Lung (tissue), 12 donors: Measurements from ENCODE around the gene NLGN1. TPM values are rescaled to one million over a fixed set of nuclear protein-coding genes. Genes with fewer than 3 reads are reported as not detected.

Experiments
- ATAC-seq: fragments of 200-7000 bp; cut with Tn5 transposase; one replicate; pipeline ENCODE4 v1.9.1; 2020; ENCODE audit warnings: moderate number of reproducible peaks; ENCODE audit not compliant: insufficient read depth, low FRiP score
- DNase-seq, 3 donors: peaks; one replicate each; pipeline ENCODE4 v3.0.0-alpha.2; 2013 to 2017
- H3K27ac ChIP-seq, 2 donors: one replicate each; pipeline ENCODE4 v1.5.1; 2013; ENCODE audit warnings: mild to moderate bottlenecking in 2 of 2, moderate library complexity in 2 of 2, control low read depth in 1 of 2, inconsistent platforms in 1 of 2, low read depth in 1 of 2, low read length in 1 of 2
- H3K27me3 ChIP-seq, 3 donors: one replicate each; pipeline ENCODE4 v1.5.1; 2013; ENCODE audit warnings: low read length in 2 of 3; ENCODE audit not compliant: control insufficient read depth in 3 of 3, insufficient read depth in 3 of 3
- H3K36me3 ChIP-seq, 4 donors: one replicate each; pipeline ENCODE4 v1.5.1; 2013; ENCODE audit warnings: low read length in 4 of 4, mild to moderate bottlenecking in 1 of 4, moderate library complexity in 1 of 4; ENCODE audit not compliant: control insufficient read depth in 4 of 4, insufficient read depth in 4 of 4
- H3K4me1 ChIP-seq, 5 donors: one replicate each; pipeline ENCODE4 v1.5.1; 2013; ENCODE audit warnings: low read length in 5 of 5, mild to moderate bottlenecking in 2 of 5, moderate library complexity in 1 of 5; ENCODE audit not compliant: control insufficient read depth in 5 of 5, insufficient read depth in 5 of 5
- H3K4me3 ChIP-seq: one replicate; pipeline ENCODE4 v1.5.1; 2013; ENCODE audit warnings: mild to moderate bottlenecking, control low read depth, moderate library complexity
- H3K9ac ChIP-seq, 2 donors: one replicate each; pipeline ENCODE4 v1.5.1; 2013; ENCODE audit warnings: low read length in 2 of 2, control low read depth in 1 of 2; ENCODE audit not compliant: insufficient read depth in 1 of 2
- H3K9me3 ChIP-seq, 4 donors: one replicate each; pipeline ENCODE4 v1.5.1; 2013; ENCODE audit warnings: low read length in 3 of 4, mild to moderate bottlenecking in 1 of 4, moderate library complexity in 1 of 4; ENCODE audit not compliant: control insufficient read depth in 4 of 4, insufficient read depth in 3 of 4
- WGBS, 2 donors: extraction: QIAGEN DNeasy Blood & Tissue Kit; methylation state at CpG; one replicate each; pipeline ENCODE4 v1.1.7; 2013; 5-methylcytosine and 5-hydroxymethylcytosine counted together
- polyA plus RNA-seq, 2 donors: library from polyadenylated mRNA; stranded (reverse); fragments of 200-250 nt; gene quantifications; one replicate each; pipeline ENCODE4 v1.2.1, GENCODE V29; 2013
- total RNA-seq, 2 donors: library from RNA; depleted of rRNA in 1 of 2; stranded (reverse); fragments of >200 nt in 1 of 2; gene quantifications; one replicate each; pipeline ENCODE4 v1.2.1, GENCODE V29; 2014 to 2021
- TF ChIP-seq, protein P1 (sequence below): IDR thresholded peaks from 2 replicates; pipeline ENCODE4 v1.5.1; 2012; ENCODE audit warnings: mild to moderate bottlenecking; ENCODE audit errors: control extremely low read depth, extremely low read depth
- donor health status: control.
- donor health status: control.
- donor health status: Bipolar disorder and iron deficiency.
- donor health status: healthy.
- donor health status: DM: yes; HTN: yes; CAD: no.

The NLGN1 gene
- total and polyA plus RNA-seq, 4 donors: 0.24 to 22.2 (median 1.9) TPM

DNA sequence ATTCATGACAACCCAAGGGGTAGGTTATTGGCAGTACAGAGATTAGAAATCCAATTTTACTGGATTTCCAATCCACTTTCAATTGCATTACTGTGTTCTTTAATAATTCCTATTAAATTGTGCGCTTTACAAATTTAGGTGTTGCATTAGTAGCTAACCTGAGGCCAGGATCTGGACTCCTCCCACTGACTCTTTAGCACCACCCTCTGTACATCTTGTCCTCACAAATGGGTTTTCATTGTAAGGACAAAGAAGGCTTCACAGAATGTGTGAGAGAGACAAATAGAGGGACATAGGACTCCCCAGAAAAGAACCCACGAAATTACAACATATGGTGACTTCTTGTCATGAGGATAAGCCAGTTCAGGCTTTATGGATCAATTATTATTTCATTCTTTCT lies 818.5 kb downstream of the NLGN1 start:
- H3K27me3 ChIP-seq: no peaks in the 10 kb centered on the region
- H3K4me3 ChIP-seq: no peak overlapping the region
- no peak for ATAC-seq
- TF ChIP-seq, protein P1, sequence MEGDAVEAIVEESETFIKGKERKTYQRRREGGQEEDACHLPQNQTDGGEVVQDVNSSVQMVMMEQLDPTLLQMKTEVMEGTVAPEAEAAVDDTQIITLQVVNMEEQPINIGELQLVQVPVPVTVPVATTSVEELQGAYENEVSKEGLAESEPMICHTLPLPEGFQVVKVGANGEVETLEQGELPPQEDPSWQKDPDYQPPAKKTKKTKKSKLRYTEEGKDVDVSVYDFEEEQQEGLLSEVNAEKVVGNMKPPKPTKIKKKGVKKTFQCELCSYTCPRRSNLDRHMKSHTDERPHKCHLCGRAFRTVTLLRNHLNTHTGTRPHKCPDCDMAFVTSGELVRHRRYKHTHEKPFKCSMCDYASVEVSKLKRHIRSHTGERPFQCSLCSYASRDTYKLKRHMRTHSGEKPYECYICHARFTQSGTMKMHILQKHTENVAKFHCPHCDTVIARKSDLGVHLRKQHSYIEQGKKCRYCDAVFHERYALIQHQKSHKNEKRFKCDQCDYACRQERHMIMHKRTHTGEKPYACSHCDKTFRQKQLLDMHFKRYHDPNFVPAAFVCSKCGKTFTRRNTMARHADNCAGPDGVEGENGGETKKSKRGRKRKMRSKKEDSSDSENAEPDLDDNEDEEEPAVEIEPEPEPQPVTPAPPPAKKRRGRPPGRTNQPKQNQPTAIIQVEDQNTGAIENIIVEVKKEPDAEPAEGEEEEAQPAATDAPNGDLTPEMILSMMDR: no peak
- no peaks in the 10 kb centered on the region for H3K9me3 ChIP-seq
- no peaks in the 10 kb centered on the region for H3K4me1 ChIP-seq
- 87 to 96% methylated on average over 2 of the region's 2 CpGs for WGBS, 2 donors
- no peaks in the 10 kb centered on the region for H3K36me3 ChIP-seq
- H3K27ac ChIP-seq: no peak overlapping the region
- no peak for DNase-seq
- no peak overlapping the region for H3K9ac ChIP-seq

DNA sequence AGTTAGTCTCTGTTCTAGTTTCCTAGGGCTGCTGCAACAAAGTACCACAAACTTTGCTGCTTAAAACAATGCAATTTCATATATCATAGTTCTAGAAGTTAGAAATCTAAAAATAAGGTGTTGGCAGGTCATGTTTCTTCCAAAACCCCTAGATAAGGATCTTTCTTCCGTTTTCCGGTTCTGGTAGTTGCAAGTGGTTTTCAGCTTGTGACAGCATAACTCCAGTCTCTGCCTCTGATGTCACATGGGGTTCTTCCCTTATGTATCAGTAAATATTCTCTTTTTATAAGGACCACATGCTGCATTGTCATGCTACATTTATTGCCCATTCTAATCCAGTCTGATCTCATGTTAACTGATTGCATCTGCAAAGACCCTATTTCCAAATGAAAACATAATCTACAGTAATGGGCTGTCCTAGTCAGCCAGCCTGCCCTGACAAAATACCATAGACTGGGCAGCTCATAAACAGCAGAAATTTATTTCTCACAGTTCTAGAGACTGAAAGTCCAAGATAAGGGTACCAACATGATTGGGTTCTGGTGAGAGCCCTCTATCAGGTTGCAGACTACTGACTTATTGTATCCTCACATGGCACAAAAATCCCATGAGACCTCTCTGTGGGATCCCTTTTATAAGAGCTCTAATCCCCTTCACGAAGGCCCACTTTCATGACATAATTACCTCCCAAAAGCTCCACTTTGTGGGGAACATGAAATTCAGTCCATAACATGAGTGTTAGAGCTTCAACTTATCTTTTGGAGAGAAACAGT lies 819.6 kb downstream of the NLGN1 start:
- ATAC-seq: no peak
- Histone ChIP-seq H3K4me1 (no peaks in the 10 kb centered on the region), H3K4me3 (no peak overlapping the region), H3K9ac (no peak overlapping the region), H3K27me3 (no peaks in the 10 kb centered on the region), H3K9me3 (no peaks in the 10 kb centered on the region), H3K36me3 (no peaks in the 10 kb centered on the region), H3K27ac (no peak overlapping the region)
- TF ChIP-seq, protein P1: no peak
- no peak for DNase-seq
- 59 to 61% methylated on average over 3 of the region's 3 CpGs for WGBS, 2 donors

DNA sequence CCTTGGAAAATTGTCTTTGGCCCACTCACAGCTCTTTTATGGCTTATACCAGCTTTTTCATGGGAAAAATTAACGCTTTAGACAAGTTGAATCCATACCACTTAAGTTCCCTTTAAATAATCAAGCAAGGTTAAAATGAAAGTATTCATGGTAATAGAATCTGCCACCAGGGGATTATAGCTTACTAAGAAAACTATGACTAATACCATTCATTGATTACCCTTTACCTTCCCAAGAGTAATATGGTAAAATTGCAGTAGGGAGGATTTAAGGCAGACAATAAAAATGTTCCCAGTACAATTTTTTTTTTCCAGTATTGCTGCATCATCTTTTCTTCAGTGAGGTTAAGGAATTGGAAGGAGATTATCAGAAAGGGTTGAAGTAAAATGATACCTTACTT lies 820.5 kb downstream of the NLGN1 start:
- Histone ChIP-seq H3K4me3 (no peak overlapping the region), H3K9me3 (no peaks in the 10 kb centered on the region), H3K27me3 (no peaks in the 10 kb centered on the region), H3K27ac (no peak overlapping the region), H3K4me1 (peaks cover 0 to 2% (median 0%) of the 10 kb centered on the region in 5 donors), H3K9ac (no peak overlapping the region), H3K36me3 (no peaks in the 10 kb centered on the region)
- ATAC-seq: no peak
- 94% methylated on average over 1 of the region's 1 CpG for WGBS, 2 donors
- DNase-seq: no peak
- TF ChIP-seq, protein P1: no peak
